ENCODE data around the gene LRRIQ4.

- no peak for TF ChIP-seq CTCF (IDR thresholded peaks at IDR 0.05)
- TF ChIP-seq POLR2A (IDR thresholded peaks at IDR 0.05; ENCODE audit: low read depth) = no peak
- TF ChIP-seq EP300 (IDR thresholded peaks at IDR 0.05) = no peak
Measured at GRCh38 chr3:169864270-169864669, 51.6 kb downstream of the LRRIQ4 start.
